HTR-8/SVneo (cell line): Measurements from ENCODE around the gene C6orf163.

Experiments used
- DNase-seq: peaks from one replicate; pipeline ENCODE4 v3.0.0; 2011; ENCODE audit warnings: low spot score, mixed read lengths; ENCODE audit not compliant: insufficient read length
- FAIRE-seq: peaks from 2 replicates; lab custom pipeline; 2011; peaks lifted over from hg19 to GRCh38; lab: Jason Lieb, UNC

Gene C6orf163

GRCh38 chr6:87351583-87351982, 7.0 kb downstream of the C6orf163 start:
- DNase-seq: no peak

DNA sequence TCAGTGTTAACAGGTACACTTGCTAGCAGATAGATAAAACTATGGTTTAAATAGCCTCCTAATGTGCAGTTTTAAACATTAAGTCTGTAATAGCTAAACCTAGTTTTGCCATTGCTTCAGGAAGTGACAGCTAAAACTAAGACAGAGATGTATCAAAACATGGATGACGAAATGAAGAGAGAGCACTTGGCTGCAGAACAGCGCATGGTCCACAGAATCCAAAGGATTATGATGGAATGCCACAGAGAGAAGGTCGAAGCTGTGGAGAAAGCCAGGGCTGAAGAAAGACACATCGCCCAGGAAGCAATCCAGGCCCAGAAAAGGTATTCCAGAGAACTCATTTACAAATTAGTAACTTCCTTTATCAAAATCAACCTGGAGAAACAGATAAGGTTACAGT, 11.6 kb downstream of the C6orf163 start:
- DNase-seq (no peak), FAIRE-seq (no peak)

More at GRCh38 chr6:87351583-87351982, 7.0 kb downstream of the C6orf163 start:
- FAIRE-seq: no peak

- DNase-seq (no peak), FAIRE-seq (no peak)
Measured at GRCh38 chr6:87357479-87358196, 13.0 kb downstream of the C6orf163 start.

DNA sequence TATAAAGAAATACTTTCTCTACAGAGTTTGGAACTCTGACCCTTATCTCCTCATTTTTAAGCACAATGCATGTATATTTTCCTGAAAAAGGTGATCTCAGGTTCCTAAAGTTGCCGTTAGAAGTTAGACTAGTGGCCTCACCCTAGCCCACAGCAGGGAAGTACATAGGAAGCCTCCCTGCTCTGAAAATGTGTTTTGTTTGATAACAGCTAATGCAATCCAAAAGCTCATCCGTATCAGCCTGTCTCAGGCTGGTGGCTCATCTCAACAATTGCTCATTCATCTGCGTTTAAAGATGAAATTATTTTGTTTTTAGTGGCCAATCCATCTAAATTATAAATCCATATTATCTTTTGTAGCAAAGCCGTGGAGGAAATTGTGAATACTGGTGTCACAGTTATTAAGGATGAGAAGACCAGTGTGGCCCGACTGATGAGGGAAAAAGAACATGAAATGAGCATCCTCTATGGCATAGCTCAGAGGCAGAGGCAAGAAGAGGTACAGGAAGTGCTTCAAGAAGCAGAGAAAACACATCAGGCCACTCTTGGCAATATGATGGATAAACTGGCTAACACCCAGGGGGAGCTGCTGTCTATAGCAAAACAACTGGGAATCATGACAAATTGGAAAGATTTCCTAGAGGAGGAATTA, 20.1 kb downstream of the C6orf163 start:
- FAIRE-seq: no peak

DNA sequence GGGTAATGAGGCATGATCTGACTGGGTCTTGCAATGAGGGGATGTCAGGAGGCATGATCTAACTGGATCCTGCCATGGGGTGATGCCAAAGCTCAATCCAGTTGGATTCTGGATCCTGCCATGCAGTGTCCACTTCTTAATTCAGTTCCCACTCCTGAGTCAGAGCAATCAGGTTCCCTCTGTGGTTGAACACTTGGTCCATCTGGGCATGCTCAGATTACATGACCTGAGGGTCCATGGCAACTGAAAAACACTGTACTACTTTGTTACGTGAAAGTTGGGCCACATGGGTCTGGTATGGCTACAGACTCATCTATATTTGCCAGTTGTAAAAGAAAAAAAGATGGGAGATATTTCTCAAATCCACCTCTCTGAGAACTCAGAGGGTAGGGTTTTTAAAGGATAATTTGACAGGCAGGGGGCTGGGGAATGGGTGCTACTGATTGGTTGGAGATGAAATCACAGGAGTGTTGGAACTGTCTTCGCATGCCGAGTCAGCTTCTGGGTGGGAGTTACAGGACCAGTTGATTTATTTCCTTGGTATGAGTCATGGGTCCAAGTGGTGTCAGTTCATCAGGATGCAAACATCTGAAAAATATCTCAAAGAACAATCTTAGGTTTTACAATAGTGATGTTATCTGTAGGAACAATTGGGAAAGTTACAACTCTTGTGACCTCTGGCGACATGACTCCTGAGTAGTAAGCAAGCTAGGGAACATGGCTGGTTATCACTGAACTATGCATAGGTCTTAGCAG, 21.6 kb downstream of the C6orf163 start:
- FAIRE-seq (peak; percentile 75), DNase-seq (peak; percentile 7)

More for the DNA sequence above, 20.1 kb downstream of the C6orf163 start:
- DNase-seq: no peak

DNA sequence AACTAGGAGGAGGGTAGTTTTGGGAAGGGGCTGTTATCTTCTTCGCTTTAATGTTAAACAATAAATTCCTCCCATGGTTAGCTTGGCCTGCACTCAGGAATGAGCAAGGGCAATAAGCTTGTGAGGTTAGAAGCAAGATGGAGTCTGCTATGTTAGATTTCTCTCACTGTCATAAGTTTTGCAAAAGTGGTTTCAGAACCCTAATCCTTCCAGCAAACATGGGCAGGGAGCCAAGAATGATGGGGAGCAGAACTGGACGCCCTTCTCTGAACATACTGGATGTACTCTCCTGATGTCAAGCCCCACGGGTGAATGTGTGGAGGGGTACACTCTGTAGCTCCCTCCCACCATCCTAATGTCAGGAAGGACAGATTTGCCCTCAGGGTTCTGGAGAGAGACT, 22.3 kb downstream of the C6orf163 start:
- FAIRE-seq: peak; percentile 40
- no peak for DNase-seq

- no peak for FAIRE-seq
- DNase-seq: no peak
Measured at GRCh38 chr6:87373377-87373776, 28.8 kb downstream of the C6orf163 start.

DNA sequence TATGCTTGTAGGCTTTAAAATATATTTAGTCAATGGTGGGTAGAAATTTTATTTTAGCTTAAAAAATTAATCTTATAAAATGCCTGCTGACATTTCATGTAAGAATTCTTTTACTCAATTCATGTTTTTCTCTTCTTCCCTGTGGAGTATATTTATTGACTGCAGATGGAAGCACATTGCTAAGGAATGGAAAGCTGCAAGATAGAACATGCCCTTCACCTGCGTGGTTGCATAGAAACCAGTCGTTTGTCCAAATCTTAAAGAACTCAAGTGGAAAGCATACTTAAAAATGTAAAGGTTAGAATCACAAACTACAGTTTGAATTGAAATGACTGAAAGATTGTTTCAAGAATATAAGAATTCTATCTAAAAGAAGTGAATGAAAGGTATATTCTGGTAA, 30.7 kb downstream of the C6orf163 start:
- no peak for FAIRE-seq

GRCh38 chr6:87376643-87377042, 32.0 kb downstream of the C6orf163 start:
- FAIRE-seq: no peak
- DNase-seq: no peak

More for the DNA sequence above, 30.7 kb downstream of the C6orf163 start:
- no peak for DNase-seq

DNA sequence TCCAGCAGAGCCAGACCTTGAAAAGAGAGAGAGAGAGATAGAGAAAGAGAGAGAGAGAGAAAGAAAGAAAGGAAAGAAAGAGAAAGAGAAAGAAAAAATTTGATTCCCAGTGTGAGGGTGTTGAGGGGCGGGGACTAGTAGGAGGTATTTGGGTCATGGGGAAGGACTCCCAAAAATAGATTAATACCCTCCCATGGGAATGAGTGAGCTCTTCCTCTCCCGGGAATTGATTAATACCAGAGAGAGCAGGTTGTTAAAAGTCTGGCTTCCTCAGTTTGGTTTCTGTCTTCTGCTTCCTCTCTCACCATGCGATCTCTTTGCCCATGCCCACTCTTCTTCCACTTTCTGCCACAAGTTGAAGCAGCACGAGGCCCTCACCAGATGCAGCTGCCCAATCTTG, 34.3 kb downstream of the C6orf163 start:
- DNase-seq (no peak), FAIRE-seq (no peak)

GRCh38 chr6:87382861-87383260, 38.2 kb downstream of the C6orf163 start:
- DNase-seq (no peak), FAIRE-seq (no peak)

GRCh38 chr6:87384038-87384437, 39.4 kb downstream of the C6orf163 start:
- DNase-seq (no peak), FAIRE-seq (no peak)

GRCh38 chr6:87384449-87384848, 39.8 kb downstream of the C6orf163 start:
- FAIRE-seq: no peak
- no peak for DNase-seq

- FAIRE-seq: peak; percentile 42
- DNase-seq: peak; percentile 33
Measured at GRCh38 chr6:87391334-87391733, 46.7 kb downstream of the C6orf163 start.

DNA sequence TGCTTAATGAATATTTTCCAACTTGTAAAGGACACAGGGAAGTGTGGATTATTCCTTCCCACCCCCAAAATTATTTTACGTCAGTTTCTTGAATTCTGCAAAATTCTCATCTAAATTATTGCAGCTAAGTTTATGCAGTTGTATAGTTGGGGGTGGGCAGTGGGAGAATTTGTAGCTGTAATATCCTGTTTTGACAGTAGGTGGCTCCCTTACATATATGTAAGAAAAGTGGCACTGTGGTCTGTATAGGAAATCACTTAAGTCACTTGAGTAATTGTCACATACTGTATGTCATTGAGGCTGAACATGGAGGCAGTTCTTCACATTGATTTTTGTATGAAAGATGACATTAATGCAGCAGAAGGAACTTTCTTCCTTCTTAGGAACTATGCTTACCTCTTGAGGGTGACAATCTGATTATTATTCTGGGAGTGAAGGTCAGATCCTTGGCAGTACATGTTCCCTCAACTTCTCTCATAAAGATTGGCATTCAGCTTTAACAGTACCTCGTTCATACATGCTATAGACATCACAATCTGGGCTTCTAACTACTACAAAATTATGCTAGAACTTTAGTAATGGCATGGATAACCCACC, 48.5 kb downstream of the C6orf163 start:
- DNase-seq: peak; percentile 12
- peak; percentile 31 for FAIRE-seq

DNA sequence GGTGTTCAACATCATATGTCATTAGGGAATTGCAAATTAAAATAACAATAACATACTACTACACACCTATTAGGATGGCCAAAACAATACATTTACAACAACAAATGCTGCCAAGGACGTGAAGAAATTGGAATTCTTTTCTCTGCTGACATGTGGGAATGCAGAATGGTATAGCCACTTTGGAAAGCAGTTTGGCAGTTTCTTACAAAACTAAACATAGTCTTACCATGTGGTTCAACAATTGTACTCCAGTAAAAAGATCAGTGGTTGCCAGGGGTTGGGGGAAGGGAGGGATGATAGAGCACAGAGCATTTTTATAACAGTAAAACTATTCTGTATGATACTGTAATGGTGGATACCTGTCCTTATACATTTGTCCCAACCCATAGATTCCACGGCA, 50.8 kb downstream of the C6orf163 start:
- FAIRE-seq: no peak

GRCh38 chr6:87396595-87397392, 52.2 kb downstream of the C6orf163 start:
- FAIRE-seq (no peak), DNase-seq (no peak)

More for the DNA sequence above, 50.8 kb downstream of the C6orf163 start:
- no peak for DNase-seq

DNA sequence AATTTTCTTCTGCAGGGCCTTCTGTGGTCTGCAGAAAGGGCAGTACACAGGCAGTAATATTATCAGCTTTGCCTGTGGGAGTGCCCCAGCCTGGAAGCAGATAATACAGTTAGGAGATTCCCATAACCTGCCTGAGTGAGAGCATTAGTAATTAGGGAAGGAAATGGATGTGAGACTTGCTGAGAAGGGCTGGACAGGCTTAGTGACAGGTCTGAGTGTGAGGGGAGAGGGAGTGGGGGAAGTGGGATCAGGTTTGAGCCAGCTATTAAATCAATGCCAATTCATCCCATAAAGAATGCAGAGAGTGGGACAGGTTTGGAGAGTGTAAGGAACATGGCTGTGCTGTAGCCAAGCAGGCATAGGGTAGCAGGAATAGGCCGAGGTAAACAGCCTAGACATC, 53.0 kb downstream of the C6orf163 start:
- DNase-seq (no peak), FAIRE-seq (no peak)

DNA sequence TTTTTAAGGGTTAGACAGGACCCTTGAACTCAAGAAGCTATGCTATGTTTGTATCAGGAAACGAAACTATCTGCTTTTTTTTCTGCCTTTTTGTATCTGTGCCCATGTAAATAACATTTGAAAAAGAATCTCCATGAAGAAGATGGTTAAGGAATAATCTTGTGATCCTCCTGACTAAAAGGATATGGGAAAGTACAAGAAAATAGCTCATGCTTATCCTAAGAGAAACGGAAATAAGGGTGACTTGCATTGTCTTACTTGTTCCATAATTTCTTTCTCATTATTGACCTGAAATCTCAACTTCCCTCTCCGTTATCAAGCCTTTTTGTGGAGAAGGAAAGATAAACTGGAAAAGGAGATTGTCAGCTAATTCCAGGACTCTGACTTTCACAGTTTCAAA, 57.2 kb downstream of the C6orf163 start:
- DNase-seq (no peak), FAIRE-seq (no peak)

- DNase-seq (no peak), FAIRE-seq (no peak)
Measured at GRCh38 chr6:87407561-87407900, 62.9 kb downstream of the C6orf163 start.
